Measurements from ENCODE around the gene BRD2. TPM values are rescaled to one million over a fixed set of nuclear protein-coding genes. Genes with fewer than 3 reads are reported as not detected.

BRD2 gene
- total and polyA plus RNA-seq, 9 of the 15 experiments (the other 6 are each of a cell fraction or from before 2014, with no cell fraction given): 19.0 to 252 (median 181) TPM

GRCh38 chr6:32971581-32972352 is 3.4 kb downstream of the BRD2 start (continued):
- TF ChIP-seq, protein P1, sequence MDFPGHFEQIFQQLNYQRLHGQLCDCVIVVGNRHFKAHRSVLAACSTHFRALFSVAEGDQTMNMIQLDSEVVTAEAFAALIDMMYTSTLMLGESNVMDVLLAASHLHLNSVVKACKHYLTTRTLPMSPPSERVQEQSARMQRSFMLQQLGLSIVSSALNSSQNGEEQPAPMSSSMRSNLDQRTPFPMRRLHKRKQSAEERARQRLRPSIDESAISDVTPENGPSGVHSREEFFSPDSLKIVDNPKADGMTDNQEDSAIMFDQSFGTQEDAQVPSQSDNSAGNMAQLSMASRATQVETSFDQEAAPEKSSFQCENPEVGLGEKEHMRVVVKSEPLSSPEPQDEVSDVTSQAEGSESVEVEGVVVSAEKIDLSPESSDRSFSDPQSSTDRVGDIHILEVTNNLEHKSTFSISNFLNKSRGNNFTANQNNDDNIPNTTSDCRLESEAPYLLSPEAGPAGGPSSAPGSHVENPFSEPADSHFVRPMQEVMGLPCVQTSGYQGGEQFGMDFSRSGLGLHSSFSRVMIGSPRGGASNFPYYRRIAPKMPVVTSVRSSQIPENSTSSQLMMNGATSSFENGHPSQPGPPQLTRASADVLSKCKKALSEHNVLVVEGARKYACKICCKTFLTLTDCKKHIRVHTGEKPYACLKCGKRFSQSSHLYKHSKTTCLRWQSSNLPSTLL (IDR thresholded peaks at IDR 0.05): peak; percentile 70; the same call in 1 of the 2 replicates
- no peak for TF ChIP-seq ZNF316 (IDR thresholded peaks at IDR 0.05)
- TF ChIP-seq RBFOX2 (IDR thresholded peaks at IDR 0.05; ENCODE audit: low read depth, low read length): peak; percentile 95
- TF ChIP-seq YBX1 (IDR thresholded peaks at IDR 0.05): no peak
- TF ChIP-seq TRIM25 (IDR thresholded peaks at IDR 0.05; ENCODE audit: borderline replicate concordance): no peak
- TF ChIP-seq TAF7 (tag; IDR thresholded peaks at IDR 0.05): peak; percentile 99
- TF ChIP-seq CHD2 (IDR thresholded peaks at IDR 0.05; ENCODE audit: low read depth, low read length): peak; percentile 65
- TF ChIP-seq, protein P2, sequence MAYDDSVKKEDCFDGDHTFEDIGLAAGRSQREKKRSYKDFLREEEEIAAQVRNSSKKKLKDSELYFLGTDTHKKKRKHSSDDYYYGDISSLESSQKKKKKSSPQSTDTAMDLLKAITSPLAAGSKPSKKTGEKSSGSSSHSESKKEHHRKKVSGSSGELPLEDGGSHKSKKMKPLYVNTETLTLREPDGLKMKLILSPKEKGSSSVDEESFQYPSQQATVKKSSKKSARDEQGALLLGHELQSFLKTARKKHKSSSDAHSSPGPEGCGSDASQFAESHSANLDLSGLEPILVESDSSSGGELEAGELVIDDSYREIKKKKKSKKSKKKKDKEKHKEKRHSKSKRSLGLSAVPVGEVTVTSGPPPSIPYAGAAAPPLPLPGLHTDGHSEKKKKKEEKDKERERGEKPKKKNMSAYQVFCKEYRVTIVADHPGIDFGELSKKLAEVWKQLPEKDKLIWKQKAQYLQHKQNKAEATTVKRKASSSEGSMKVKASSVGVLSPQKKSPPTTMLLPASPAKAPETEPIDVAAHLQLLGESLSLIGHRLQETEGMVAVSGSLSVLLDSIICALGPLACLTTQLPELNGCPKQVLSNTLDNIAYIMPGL (CRISPR knock-in tag; IDR thresholded peaks at IDR 0.05): no peak
- peak; percentile 52; the same call in 1 of the 2 replicates for TF ChIP-seq SMAD4 (CRISPR knock-in tag; conservative IDR thresholded peaks at IDR 0.05)
- peak; percentile 98 for TF ChIP-seq ZNF589 (CRISPR knock-in tag; IDR thresholded peaks at IDR 0.05; ENCODE audit: low read depth)
- TF ChIP-seq FUS (optimal IDR thresholded peaks at IDR 0.05; ENCODE audit: low read depth, low read length): peak; percentile 16
- no peak for TF ChIP-seq HMG20A (CRISPR knock-in tag; conservative IDR thresholded peaks at IDR 0.05)
- no peak for TF ChIP-seq ARID2 (IDR thresholded peaks at IDR 0.05)
- TF ChIP-seq, protein P3, sequence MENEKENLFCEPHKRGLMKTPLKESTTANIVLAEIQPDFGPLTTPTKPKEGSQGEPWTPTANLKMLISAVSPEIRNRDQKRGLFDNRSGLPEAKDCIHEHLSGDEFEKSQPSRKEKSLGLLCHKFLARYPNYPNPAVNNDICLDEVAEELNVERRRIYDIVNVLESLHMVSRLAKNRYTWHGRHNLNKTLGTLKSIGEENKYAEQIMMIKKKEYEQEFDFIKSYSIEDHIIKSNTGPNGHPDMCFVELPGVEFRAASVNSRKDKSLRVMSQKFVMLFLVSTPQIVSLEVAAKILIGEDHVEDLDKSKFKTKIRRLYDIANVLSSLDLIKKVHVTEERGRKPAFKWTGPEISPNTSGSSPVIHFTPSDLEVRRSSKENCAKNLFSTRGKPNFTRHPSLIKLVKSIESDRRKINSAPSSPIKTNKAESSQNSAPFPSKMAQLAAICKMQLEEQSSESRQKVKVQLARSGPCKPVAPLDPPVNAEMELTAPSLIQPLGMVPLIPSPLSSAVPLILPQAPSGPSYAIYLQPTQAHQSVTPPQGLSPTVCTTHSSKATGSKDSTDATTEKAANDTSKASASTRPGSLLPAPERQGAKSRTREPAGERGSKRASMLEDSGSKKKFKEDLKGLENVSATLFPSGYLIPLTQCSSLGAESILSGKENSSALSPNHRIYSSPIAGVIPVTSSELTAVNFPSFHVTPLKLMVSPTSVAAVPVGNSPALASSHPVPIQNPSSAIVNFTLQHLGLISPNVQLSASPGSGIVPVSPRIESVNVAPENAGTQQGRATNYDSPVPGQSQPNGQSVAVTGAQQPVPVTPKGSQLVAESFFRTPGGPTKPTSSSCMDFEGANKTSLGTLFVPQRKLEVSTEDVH (IDR thresholded peaks at IDR 0.05; ENCODE audit: low read depth, partially characterized antibody): peak; percentile 89
- no peak for TF ChIP-seq PYGO2 (tag; IDR thresholded peaks at IDR 0.05)
- TF ChIP-seq ZNF644 (tag; IDR thresholded peaks at IDR 0.05; ENCODE audit: low read depth): peak; percentile 91
- peak; percentile 100 for TF ChIP-seq NELFE (IDR thresholded peaks at IDR 0.05; ENCODE audit: insufficient read depth, insufficient read length)
- no peak for TF ChIP-seq ZKSCAN3 (CRISPR knock-in tag; IDR thresholded peaks at IDR 0.05)
- 0 out of 2 replicates have a peak, but pooled peaks have one; percentile 58 for TF ChIP-seq ZFP1 (CRISPR knock-in tag; IDR thresholded peaks at IDR 0.05)
- TF ChIP-seq BRD9 (IDR thresholded peaks at IDR 0.05; ENCODE audit: low read depth, partially characterized antibody): no peak
- TF ChIP-seq ZNF324 (CRISPR knock-in tag; IDR thresholded peaks at IDR 0.05): peak; percentile 56
- TF ChIP-seq TARDBP (IDR thresholded peaks at IDR 0.05): 0 out of 2 replicates have a peak, but pooled peaks have one; percentile 21

All from K562 (cell line).